Measurements from ENCODE around the gene FRAS1.

The FRAS1 gene

GRCh38 chr4:78363031-78363570 is 306.0 kb downstream of the FRAS1 start:
- DNase-seq (ENCODE audit: low read depth in 2 of 2): no peak

GRCh38 chr4:78369679-78370078 is 312.6 kb downstream of the FRAS1 start:
- DNase-seq (ENCODE audit: low read depth in 2 of 2): no peak

- DNase-seq (ENCODE audit: low read depth in 2 of 2): no peak
Observed at GRCh38 chr4:78370631-78371372, 313.7 kb downstream of the FRAS1 start.

GRCh38 chr4:78372355-78372988 is 315.3 kb downstream of the FRAS1 start:
- no peak for DNase-seq (ENCODE audit: low read depth in 2 of 2)

- no peak for DNase-seq (ENCODE audit: low read depth in 2 of 2)
Observed at GRCh38 chr4:78377555-78377954, 320.4 kb downstream of the FRAS1 start.

- no peak for DNase-seq (ENCODE audit: low read depth in 2 of 2)
Observed at GRCh38 chr4:78379040-78379439, 321.9 kb downstream of the FRAS1 start.

GRCh38 chr4:78379991-78380729 is 323.0 kb downstream of the FRAS1 start:
- DNase-seq (ENCODE audit: low read depth in 2 of 2): no peak

- no peak for DNase-seq (ENCODE audit: low read depth in 2 of 2)
Observed at GRCh38 chr4:78386679-78387078, 329.6 kb downstream of the FRAS1 start.

GRCh38 chr4:78395642-78396041 is 338.5 kb downstream of the FRAS1 start:
- DNase-seq (ENCODE audit: low read depth in 2 of 2): no peak

- DNase-seq (ENCODE audit: low read depth in 2 of 2): no peak
Observed at GRCh38 chr4:78396613-78397291, 339.6 kb downstream of the FRAS1 start.

- no peak for DNase-seq (ENCODE audit: low read depth in 2 of 2)
Observed at GRCh38 chr4:78397292-78397630, 340.1 kb downstream of the FRAS1 start.

GRCh38 chr4:78409612-78410202 is 352.6 kb downstream of the FRAS1 start:
- no peak for DNase-seq (ENCODE audit: low read depth in 2 of 2)

GRCh38 chr4:78410225-78410624 is 353.1 kb downstream of the FRAS1 start:
- no peak for DNase-seq (ENCODE audit: low read depth in 2 of 2)

GRCh38 chr4:78410676-78411075 is 353.6 kb downstream of the FRAS1 start:
- DNase-seq (ENCODE audit: low read depth in 2 of 2): no peak

- no peak for DNase-seq (ENCODE audit: low read depth in 2 of 2)
Observed at GRCh38 chr4:78414116-78414515, 357.0 kb downstream of the FRAS1 start.

GRCh38 chr4:78417603-78418002 is 360.5 kb downstream of the FRAS1 start:
- no peak for DNase-seq (ENCODE audit: low read depth in 2 of 2)

GRCh38 chr4:78418406-78418805 is 361.3 kb downstream of the FRAS1 start:
- no peak for DNase-seq (ENCODE audit: low read depth in 2 of 2)

GRCh38 chr4:78423790-78424189 is 366.7 kb downstream of the FRAS1 start:
- no peak for DNase-seq (ENCODE audit: low read depth in 2 of 2)

GRCh38 chr4:78424461-78424860 is 367.3 kb downstream of the FRAS1 start:
- no peak for DNase-seq (ENCODE audit: low read depth in 2 of 2)

GRCh38 chr4:78426972-78427371 is 369.8 kb downstream of the FRAS1 start:
- no peak for DNase-seq (ENCODE audit: low read depth in 2 of 2)

GRCh38 chr4:78428996-78429395 is 371.9 kb downstream of the FRAS1 start:
- no peak for DNase-seq (ENCODE audit: low read depth in 2 of 2)

- no peak for DNase-seq (ENCODE audit: low read depth in 2 of 2)
Observed at GRCh38 chr4:78432896-78433295, 375.8 kb downstream of the FRAS1 start.
